GM21423 (cell line): ENCODE data around the gene ZNF277.
A peak's percentile ranks its signal among the peaks of the same experiment; 100 is the strongest.

Experiments used
- ATAC-seq: cut with Tn5 transposase; IDR thresholded peaks from one replicate; pipeline ENCODE4 v1.9.1; 2021; ENCODE audit warnings: mild to moderate bottlenecking, moderate library complexity; ENCODE audit not compliant: unreplicated experiment

ZNF277 gene, protein sequence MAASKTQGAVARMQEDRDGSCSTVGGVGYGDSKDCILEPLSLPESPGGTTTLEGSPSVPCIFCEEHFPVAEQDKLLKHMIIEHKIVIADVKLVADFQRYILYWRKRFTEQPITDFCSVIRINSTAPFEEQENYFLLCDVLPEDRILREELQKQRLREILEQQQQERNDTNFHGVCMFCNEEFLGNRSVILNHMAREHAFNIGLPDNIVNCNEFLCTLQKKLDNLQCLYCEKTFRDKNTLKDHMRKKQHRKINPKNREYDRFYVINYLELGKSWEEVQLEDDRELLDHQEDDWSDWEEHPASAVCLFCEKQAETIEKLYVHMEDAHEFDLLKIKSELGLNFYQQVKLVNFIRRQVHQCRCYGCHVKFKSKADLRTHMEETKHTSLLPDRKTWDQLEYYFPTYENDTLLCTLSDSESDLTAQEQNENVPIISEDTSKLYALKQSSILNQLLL

DNA sequence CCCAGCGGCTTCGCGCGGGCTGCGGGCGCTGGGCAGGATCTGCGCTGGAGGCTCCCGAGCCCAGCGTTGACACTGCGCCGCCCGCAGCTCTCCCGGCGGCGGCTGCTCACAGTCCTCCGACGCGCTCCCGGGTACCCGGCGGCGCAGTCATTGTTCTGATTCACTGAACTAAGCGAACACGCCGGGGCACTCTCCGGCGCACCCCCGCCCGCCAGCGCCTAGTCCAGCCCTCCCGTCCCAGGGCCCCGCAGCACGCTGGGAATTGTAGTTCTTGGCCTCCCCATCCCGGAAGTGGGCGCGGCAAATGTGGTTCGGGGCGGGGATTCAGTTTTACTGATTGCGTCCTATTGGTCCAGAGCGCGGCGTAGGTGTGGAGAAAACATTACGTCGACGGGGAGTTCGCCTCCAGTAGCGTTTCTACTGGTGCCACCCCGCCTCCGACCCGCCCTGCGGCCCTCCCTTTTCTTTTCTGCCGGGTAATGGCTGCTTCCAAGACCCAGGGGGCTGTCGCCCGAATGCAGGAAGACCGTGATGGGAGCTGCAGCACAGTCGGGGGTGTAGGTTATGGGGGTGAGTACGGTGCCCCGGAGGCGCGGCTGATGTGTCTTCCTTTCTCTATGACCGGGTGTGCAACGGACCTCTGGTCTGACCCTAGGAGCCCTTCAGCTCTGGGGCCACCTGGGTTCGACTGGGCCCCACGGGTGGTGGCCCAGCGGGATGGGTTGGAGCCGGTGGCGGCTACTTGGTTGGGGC is at the start of gene ZNF277, which contains the start of gene DOCK4:
TSS of gene ZNF277 (plus strand) at position 458 of the 753 bp plus-strand sequence. CDS start at position 480, 22 bp downstream.
TSS of gene DOCK4 (minus strand) at position 162 of the 753 bp plus-strand sequence. CDS start 261 bp downstream, outside the sequence.
- ATAC-seq, result peak; percentile 91

DNA sequence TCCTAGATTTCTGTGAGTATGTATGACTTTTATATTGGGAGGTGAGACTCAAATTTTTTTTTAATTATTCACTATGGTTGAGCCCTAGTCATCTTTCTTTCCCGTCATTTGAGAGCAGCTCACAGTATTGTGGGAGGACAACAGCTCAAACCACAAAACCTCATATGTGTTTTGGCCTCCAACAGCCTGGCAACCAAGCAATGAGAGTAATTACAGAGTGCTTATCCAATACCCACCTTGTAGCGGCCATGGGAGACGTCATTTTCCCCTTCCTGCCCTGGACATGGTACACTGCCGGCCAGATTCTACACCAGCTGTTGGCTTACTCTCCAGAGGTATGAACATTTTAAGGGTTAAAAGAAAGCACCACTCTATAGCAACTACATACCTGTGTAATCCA is 49.4 kb upstream of the ZNF277 start:
- ATAC-seq, result no peak

DNA sequence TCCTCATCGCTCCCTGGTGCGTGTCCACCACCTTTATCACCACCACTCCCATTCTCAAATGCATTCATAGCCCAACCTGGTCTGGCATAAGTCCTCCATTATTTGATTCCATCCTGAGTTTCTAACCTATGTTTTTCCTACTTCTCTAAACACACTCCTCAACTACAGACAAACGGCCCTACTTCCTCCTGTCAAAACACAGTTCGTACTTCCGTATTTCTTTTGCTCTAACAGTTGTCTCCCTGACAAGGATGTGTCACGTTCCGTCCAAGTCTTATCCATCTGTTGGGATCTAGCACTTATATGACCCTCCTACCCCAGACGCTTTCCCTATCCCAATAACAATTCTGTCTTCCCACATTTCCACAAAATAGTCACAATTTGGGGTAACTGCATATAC is 47.1 kb upstream of the ZNF277 start:
- ATAC-seq, result no peak

DNA sequence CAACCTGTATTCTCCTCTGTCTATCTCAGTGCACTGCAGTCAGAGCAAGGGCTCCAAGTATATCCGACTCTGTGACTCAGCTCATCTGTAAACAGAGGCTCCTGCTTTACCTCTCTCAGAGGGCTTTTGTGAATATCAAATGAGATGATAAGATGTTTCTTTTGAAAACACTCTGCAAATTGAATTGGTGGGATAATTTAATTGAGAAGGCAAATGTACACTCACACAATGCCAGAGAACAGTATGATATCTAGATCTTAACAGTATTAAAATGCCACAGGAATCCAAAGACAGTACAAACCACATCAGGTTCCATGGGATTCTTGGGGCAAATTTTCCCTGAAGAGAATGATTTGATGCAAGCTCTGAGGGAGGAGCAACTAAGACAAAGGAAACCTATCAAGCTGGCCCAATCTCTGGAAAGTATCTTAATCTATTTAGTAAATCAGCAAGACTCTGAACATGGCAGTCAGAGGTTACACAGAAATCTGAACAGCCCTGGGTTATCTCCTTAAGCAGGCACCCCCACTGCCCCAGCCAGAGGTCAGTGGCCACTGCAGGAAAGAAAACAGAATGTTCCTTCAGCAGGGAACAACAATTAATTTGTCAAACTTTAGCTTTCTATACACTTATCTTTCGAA is 46.2 kb upstream of the ZNF277 start:
- no peak for ATAC-seq

DNA sequence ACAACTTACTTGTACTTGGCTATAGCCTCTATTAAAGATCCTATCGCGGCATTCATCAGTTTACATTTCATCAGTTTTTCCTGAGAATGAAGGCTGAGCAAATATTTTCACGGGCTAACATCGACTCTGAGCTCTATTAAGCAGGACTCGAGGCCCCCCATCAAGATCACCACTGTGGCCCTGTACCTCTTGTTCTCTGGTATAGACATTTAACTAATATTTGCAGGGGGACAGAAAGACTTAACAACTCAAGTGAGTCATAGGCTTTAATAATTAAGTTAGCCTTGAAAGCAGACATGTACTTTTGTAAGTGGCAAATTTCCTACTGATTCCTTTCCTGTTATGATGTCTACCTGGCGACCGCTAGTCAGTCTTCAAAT is 45.7 kb upstream of the ZNF277 start:
- no peak for ATAC-seq

DNA sequence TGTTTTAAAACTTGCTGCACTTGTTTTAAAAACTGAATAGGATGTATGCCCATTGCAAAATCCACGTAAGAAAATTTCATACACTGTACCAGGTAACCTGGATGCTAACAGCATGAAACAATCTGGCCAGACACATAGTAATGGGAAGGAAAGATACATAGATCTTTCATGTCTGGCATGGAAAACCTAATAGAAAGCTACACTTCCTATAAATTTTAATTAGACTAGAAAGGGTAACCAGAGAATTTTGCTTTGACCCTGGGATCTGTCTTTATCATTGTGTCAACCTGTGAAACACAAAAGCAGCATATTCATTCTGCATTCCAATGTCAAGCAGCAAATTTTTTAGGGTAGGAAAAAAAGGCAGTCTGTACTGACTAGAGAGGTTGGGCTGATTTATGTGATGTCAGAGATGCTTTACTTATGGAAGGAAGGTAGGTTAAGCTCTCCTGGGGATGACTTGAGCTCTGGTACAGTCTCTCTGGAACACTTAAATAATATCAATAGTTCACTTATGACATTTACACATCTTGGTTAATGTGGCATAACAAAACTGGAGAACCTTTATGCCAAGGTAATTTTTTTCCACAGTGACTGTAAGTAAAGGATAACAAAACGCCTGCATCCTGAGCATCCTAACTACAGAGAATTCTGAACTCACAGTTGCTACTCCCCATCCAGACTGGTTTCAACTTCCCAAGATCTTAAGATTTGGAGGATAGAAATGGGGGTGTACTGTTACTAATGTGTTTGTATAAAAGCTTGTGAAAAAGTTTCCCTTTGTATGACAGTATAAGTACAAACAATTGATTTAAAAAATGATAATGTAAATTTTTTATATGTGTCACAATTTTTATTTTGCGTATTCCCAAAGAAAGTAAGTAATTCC is 45.0 kb upstream of the ZNF277 start:
- no peak for ATAC-seq

DNA sequence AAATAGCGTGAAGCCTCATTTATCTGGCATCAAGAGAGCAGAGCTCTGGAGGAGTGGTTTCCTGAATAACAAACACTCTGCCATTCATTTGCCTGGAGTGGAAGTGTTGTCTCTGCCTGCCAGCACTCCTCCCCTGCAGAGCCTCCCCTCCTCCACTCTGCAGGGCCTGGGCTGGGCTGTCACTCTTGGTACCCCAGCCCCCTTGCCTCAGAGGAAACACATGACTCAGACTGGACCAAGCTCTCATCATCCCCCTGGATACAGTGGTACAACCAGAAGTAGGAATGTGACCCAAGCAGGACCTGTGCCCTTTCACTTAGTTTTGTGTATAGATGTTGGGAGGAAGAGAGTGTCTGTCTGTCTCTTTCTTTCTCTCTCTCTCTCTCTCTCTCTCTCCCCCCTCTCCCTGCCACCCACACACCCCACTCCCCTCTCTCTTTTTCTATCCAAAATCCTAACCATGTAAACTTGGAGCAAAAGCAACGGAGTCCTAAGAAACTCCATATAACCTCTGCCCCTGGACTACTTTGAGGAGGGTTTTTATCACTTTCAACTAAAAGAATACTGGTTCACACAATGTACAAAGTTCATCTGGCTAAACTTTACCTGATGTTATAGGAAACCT is 44.2 kb upstream of the ZNF277 start:
- no peak for ATAC-seq

DNA sequence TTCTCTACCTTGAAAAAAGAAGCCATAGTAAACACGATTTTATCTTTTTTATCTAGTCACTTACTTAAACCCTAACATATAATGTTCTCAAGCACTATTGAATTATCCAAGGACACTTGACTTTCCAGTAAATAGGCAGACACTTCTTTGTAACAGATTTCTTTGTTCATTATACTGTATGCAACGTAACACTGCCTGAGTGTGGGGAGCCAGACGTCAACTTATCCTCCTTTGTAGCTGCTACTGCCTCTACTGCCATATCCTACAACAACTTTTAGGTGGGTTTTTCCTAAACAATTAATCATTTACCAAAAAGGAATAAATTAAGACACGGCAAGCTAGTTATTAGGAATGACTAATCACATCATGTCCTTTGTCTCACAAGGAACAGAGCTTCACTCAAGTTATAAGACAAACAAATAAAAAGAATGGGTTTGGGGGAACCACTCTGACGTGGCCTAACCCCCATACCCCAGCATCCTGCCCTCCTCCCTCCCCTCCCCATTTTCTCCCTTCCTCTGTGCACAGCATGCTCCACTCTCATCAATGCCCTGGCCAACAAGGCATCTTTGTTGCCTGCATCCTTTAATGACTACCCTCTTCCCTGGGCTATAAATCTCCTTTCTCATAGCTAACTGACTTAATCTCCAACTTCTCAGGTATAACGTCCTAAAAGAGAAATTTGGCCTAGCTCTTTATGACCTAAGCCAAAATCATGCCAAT is 43.5 kb upstream of the ZNF277 start:
- ATAC-seq, result no peak

DNA sequence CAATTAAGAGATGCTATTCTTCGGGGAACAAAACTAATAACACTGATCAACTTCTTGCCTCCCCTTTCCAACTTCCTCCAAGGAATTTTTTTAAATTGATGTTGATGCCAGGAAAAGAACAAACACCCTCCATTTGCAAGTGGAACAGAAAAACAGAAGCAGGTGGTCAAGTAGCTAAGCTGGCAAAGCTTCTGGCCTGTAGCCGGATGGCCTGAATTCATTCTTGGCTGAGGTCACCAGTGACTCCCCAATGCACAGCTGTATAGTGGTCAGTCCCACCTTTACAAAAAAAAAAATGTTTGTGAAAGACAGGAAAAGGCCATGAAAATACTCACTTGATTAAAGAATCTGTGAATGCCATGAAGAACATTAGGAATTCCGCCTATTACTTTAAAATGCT is 39.3 kb upstream of the ZNF277 start:
- no peak for ATAC-seq

DNA sequence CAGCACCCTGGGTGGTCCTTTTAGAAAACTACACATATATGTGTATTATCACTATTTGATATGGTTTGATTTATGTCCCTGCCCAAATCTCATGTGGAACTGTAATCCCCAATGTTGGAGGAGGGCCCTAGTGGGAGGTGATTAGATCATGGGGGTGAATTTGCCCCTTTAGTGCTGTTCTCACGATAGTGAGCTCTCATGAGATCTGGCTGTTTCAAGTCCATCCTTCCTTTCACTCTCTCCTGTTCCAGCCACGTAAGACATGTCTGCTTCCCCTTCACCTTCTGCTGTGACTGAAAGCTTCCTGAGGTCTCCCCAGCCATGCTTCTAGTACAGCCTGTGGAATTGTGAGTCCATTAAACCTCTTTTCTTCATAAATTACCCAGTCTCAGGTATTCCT is 37.6 kb upstream of the ZNF277 start:
- ATAC-seq, result no peak

DNA sequence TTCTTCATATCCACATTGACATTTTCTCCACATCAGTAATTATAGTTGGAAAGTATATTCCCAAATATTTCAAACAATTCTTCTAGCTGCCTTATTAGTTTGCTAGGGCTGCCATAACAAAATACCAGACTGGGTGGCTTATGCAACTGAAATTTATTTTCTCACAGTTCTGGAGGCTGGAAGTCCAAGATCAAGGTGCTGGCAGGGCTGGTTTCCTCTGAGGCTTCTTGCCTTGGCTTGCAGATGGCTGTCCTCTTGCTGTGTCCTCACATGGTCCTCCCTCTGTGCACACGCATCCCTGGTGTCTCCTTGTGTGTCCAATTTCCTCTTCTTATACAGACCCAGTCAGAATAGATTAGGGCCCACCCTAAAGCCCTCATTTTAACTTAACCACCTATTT is 34.8 kb upstream of the ZNF277 start:
- no peak for ATAC-seq

DNA sequence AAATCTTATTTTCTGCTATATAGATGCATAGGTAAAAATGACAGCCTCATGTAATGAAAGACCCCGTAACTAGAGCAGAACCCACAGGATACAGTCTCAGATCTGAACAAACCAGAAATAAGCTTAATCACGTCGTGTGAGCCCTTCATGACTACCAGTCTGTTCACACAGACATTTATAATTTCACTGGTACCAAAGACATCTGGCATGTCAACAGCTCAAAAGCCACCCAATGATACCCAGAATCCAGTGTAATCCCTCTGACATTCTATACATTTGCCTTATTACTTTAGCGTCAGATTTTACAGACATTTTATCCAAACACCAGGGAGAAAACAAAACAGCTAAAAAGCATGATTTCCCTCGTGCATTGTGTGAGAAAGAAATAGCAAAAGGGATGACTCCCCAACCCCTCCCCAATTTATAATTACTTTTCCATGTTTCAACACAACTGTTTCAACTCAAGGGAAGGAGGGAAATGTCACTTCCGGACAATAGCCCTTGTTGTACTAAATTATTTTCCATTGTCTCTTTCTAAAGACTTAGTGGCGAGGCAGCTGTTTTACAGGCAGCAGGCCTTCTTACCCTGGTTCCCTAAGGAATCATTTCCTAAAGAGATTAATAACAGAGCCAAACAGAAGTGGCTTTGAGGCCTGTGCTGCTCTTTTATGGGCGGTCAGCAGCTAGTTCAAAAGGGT is 33.5 kb upstream of the ZNF277 start:
- no peak for ATAC-seq

DNA sequence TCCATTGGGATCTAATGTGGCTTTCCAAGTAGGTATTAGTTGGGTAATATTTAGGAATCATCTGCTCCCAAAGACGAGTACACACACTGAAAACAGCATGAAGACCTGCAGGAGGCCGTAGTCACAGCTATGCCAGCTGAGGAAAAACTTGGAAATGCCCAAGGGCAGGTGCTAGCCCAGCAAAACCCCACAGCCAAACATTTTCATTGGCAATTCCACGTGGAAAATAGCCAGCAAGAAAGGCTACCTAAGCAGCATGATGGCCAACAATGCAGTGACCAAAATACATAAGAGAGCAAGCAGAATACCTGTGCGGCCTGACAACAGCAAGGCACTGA is 33.0 kb upstream of the ZNF277 start:
- no peak for ATAC-seq

DNA sequence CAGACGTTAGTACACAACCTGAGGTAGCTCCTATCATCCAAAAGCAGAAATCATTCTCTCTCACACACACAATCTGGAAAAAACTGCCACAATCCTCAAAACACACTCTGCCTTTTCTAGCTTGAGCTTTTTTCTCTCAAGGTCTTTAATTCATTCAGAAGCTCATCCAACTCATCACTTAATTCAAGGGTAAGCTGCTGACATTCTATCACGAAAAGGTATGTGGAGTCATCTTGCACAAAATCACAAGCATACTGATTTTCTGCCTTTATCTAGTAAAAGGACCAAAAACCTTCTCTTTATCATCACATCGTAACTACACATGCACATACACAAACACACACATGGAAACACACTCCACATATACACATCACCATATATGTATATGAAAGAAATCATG is 32.3 kb upstream of the ZNF277 start:
- no peak for ATAC-seq

DNA sequence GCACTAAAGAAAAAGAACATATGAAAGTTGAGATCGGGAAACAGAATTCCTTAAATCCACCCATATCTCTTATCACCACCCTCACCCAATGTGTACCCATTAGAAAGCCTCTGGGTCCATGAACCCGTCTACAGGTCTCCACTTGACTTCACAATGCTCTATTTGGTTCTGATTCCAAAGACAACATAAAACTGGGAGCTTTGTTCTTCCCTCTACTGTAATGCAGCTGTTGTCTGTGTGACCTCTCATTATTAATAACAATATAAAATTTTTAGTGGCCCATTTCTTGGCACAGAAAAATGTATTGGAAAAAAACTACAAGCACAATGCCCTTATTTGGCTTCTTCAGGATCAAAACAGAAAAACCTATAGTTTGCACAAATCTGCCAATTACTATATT is 30.3 kb upstream of the ZNF277 start:
- no peak for ATAC-seq

DNA sequence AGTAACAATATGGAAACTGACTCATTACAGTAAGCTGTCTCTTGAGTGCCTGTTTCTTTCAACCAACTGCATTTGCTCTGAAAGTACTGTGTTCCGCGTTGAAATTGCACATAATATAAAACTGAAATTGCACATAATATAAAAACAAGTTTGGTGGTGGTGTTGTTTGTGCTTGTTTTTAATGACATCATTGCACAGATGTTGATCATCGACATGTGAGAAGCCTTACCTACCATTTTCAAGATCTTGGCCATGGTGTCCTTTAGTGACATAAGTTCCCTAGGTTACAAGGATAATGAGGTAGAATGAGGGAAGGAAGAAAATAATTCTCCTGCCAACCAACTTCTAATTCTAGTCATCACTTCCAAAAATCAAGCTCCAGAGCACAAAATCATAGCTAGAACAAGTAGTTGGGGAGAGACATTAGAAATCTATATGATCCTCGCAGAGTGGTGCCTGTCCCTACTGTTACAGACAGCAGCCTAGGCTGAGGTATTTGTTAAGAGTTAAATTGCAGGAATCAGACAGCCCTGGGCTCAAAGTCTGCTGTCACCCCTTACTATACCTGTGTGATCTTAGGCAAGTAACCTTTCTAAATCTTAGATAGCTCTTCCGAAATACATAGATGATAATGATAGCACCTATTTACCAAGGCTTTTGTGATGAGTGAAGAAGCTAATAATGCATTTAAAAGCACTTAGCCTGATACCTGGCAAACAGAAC is 29.6 kb upstream of the ZNF277 start:
- ATAC-seq, result no peak

DNA sequence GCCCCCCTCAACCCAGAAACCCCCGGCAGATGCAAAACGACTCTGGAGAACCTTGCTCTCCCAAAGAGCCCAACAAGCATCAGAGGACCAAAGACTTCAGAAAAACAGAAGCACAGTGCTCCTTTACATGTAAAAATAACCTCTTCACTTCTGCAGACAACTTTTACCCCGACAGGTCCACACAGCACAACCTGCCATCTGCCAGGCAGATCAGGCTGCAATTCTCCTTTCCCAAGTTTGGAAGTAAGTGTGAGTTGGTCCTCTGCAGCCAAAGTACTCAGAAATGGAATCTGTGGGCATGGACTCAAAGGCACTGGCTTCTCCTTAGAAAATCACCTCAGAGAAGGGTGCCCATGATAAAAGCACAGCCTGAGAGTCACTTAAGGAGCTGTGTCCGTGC is 26.3 kb upstream of the ZNF277 start:
- no peak for ATAC-seq

DNA sequence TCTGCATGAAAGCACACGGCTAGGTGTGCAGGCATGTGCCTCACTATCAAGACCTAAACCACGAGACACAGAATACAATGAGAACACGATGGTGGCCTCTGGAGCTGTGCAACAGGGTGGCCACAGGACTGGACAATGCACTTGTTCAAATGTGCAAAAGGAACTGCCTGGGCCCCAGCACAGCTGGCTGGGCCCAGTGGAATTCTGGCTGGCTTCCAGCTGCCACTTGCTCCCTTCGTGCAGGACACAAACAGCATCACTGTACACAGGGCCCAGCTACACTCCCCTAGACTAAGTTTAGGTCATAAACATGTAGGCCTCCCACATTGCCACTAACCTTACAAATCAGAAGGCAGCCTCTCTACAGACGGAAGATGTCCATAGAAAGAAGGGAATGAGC is 23.7 kb upstream of the ZNF277 start:
- no peak for ATAC-seq
